Measurements from ENCODE around the gene BCL10. TPM values are rescaled to one million over a fixed set of nuclear protein-coding genes. Genes with fewer than 3 reads are reported as not detected.

Gene BCL10
- total RNA-seq, 2 donors from 2014 or later = 21.3 to 22.6 TPM

DNA sequence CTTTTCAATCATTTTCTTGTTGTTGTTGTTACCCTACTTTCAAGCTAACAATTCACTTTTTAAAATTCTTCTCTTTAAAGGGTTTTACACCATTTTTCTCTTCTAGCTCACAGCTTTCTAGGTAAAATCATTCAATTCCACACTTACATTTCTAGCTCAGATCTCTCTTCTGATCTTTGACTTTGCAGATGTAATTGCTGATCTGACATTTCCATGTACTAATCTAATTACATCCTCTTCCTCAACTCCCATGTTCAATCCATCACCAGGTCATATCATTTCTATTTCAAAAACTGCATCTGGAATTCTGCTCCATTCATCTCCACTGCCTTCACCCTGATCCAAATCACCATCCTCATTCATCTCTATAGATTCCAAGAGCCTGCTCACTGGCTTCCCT lies 3.0 kb downstream of the BCL10 start:
- Mint-ChIP-seq H3K9me3 (no peaks in the 10 kb centered on the region), H3K27me3 (ENCODE audit: insufficient read depth) (no peaks in the 10 kb centered on the region), H3K4me1 (peaks cover 15% of the 10 kb centered on the region), H3K27ac (no peak overlapping the region), H3K36me3 (ENCODE audit: low read depth) (peaks cover 31% of the 10 kb centered on the region), H3K4me3 (no peak overlapping the region)
- H3K36me3 ChIP-seq (ENCODE audit: control insufficient read depth, insufficient read depth, low read length) = peaks cover 38% of the 10 kb centered on the region
- H3K27ac ChIP-seq (ENCODE audit: low read depth, low read length) = no peak overlapping the region
- DNase-seq = no peak
- TF ChIP-seq, protein P1, sequence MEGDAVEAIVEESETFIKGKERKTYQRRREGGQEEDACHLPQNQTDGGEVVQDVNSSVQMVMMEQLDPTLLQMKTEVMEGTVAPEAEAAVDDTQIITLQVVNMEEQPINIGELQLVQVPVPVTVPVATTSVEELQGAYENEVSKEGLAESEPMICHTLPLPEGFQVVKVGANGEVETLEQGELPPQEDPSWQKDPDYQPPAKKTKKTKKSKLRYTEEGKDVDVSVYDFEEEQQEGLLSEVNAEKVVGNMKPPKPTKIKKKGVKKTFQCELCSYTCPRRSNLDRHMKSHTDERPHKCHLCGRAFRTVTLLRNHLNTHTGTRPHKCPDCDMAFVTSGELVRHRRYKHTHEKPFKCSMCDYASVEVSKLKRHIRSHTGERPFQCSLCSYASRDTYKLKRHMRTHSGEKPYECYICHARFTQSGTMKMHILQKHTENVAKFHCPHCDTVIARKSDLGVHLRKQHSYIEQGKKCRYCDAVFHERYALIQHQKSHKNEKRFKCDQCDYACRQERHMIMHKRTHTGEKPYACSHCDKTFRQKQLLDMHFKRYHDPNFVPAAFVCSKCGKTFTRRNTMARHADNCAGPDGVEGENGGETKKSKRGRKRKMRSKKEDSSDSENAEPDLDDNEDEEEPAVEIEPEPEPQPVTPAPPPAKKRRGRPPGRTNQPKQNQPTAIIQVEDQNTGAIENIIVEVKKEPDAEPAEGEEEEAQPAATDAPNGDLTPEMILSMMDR (conservative IDR thresholded peaks at IDR 0.05) = no peak
- H3K27me3 ChIP-seq (ENCODE audit: control insufficient read depth, insufficient read depth, low read length, poor library complexity, severe bottlenecking) = no peaks in the 10 kb centered on the region
- no peaks in the 10 kb centered on the region for H3K9me3 ChIP-seq (ENCODE audit: control insufficient read depth, low read length)
- H3K9ac ChIP-seq (ENCODE audit: extremely low read depth, low read length, poor library complexity, severe bottlenecking) = no peak overlapping the region
- H3K4me1 ChIP-seq (ENCODE audit: control insufficient read depth, insufficient read depth, low read length) = peaks cover 7% of the 10 kb centered on the region
- no peak overlapping the region for H3K4me3 ChIP-seq (ENCODE audit: low read length)

DNA sequence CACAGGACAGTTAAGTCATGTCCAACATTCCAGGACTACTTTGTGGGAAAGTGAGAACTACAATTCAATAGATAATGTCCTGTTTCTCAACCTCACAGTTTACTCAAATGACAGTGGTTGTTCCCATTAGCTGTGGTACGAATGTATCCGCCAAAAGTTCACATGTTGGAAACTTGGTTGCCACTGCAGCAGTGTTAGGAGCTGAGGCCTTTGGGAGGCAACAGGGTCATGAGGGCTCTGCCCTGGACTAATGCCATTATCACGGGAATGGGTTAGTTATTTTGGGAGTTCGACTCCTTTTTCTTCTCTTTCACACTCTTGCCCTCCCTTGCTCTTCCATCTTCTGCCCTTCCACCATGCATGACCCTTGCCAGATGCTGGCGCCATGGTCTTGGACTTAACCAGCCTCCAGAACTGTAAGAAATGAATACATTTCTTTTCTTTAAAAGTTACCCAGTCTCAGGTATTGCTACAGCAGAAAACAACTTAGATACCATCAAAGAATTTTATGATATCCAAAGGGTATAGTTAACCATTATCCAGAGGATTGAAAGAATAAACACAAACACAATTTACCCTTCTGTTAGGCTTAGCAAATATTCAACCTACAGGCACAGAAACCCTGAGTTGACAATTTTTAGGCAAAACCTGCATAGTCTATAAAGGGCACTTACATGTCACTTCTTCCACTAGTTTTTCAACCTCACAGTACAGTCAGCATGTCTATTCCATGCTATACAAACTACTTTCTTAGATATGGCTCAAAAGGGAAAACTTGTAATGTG lies 7.4 kb downstream of the BCL10 start:
- Mint-ChIP-seq H3K9me3 (peaks cover 4% of the 10 kb centered on the region), H3K4me3 (no peak overlapping the region), H3K4me1 (no peaks in the 10 kb centered on the region), H3K27me3 (ENCODE audit: insufficient read depth) (no peaks in the 10 kb centered on the region), H3K36me3 (ENCODE audit: low read depth) (peaks cover 55% of the 10 kb centered on the region), H3K27ac (no peak overlapping the region)
- Histone ChIP-seq H3K27ac (ENCODE audit: low read depth, low read length) (no peak overlapping the region), H3K9ac (ENCODE audit: extremely low read depth, low read length, poor library complexity, severe bottlenecking) (no peak overlapping the region), H3K4me3 (ENCODE audit: low read length) (no peak overlapping the region), H3K4me1 (ENCODE audit: control insufficient read depth, insufficient read depth, low read length) (no peaks in the 10 kb centered on the region), H3K9me3 (ENCODE audit: control insufficient read depth, low read length) (no peaks in the 10 kb centered on the region), H3K36me3 (ENCODE audit: control insufficient read depth, insufficient read depth, low read length) (peaks cover 71% of the 10 kb centered on the region), H3K27me3 (ENCODE audit: control insufficient read depth, insufficient read depth, low read length, poor library complexity, severe bottlenecking) (no peaks in the 10 kb centered on the region)
- WGBS, 2 experiments (ENCODE audit: insufficient coverage in 1 of 2, insufficient read length in 1 of 2) = 92 to 94% methylated on average over 5 of the region's 5 CpGs
- no peak for DNase-seq
- TF ChIP-seq, protein P1 (conservative IDR thresholded peaks at IDR 0.05) = no peak

DNA sequence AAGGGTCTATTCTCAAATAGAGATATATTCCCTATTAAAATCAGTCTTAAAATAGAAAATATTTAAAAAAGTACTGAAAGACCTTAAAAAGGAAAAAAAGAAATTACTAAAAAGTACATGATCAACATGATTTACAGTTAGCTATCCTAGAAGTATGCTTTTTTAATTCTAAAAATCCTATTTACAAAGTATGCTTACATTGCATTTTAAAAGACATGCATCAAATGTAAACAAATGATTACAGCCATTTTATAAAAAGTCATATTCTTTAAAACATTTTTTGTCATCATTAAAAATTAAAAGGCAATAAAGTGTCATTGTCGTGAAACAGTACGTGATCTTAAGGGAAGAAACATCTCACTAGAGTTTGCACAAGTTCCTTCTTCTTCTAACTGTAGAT lies 9.1 kb downstream of the BCL10 start:
- WGBS, 2 experiments (ENCODE audit: insufficient coverage in 1 of 2, insufficient read length in 1 of 2) = 93 to 100% methylated on average over 2 of the region's 2 CpGs
- Histone ChIP-seq H3K9ac (ENCODE audit: extremely low read depth, low read length, poor library complexity, severe bottlenecking) (no peak overlapping the region), H3K9me3 (ENCODE audit: control insufficient read depth, low read length) (peaks cover 15% of the 10 kb centered on the region), H3K27ac (ENCODE audit: low read depth, low read length) (no peak overlapping the region), H3K36me3 (ENCODE audit: control insufficient read depth, insufficient read depth, low read length) (peaks cover 71% of the 10 kb centered on the region), H3K4me1 (ENCODE audit: control insufficient read depth, insufficient read depth, low read length) (no peaks in the 10 kb centered on the region), H3K4me3 (ENCODE audit: low read length) (no peak overlapping the region), H3K27me3 (ENCODE audit: control insufficient read depth, insufficient read depth, low read length, poor library complexity, severe bottlenecking) (no peaks in the 10 kb centered on the region)
- TF ChIP-seq, protein P1 (conservative IDR thresholded peaks at IDR 0.05) = no peak
- Mint-ChIP-seq H3K4me1 (no peaks in the 10 kb centered on the region), H3K4me3 (no peak overlapping the region), H3K27ac (no peak overlapping the region), H3K9me3 (peaks cover 20% of the 10 kb centered on the region), H3K36me3 (ENCODE audit: low read depth) (peaks cover 72% of the 10 kb centered on the region), H3K27me3 (ENCODE audit: insufficient read depth) (no peaks in the 10 kb centered on the region)
- no peak for DNase-seq
